Kidney (tissue), 14 donors: ENCODE data around the gene HSPA4. TPM values are rescaled to one million over a fixed set of nuclear protein-coding genes. Genes with fewer than 3 reads are reported as not detected.

Source experiments
- DNase-seq, 5 donors: peaks; one replicate each; pipeline ENCODE4 v3.0.0-alpha.2; 2013 to 2020
- FAIRE-seq: peaks from 2 replicates; lab custom pipeline; 2012; peaks lifted over from hg19 to GRCh38; lab: Jason Lieb, UNC
- H3K27ac ChIP-seq, 2 donors: one replicate each; pipeline ENCODE4 v1.7.0; 2013; ENCODE audit warnings: low read depth in 2 of 2, low read length in 2 of 2, inconsistent platforms in 1 of 2
- H3K27me3 ChIP-seq: one replicate; pipeline ENCODE4 v1.7.1; 2013; ENCODE audit warnings: low read length, inconsistent platforms; ENCODE audit not compliant: control insufficient read depth, insufficient read depth
- H3K36me3 ChIP-seq, 3 donors: one replicate each; pipeline versions ENCODE4 v1.7.0 to v1.7.1; 2013; ENCODE audit warnings: low read length in 3 of 3, control low read depth in 1 of 3, inconsistent platforms in 1 of 3; ENCODE audit not compliant: insufficient read depth in 3 of 3, control insufficient read depth in 2 of 3
- H3K4me1 ChIP-seq, 3 donors: one replicate each; pipeline versions ENCODE4 v1.7.0 to v1.7.1; 2013; ENCODE audit warnings: low read length in 3 of 3, inconsistent platforms in 1 of 3, low read depth in 1 of 3; ENCODE audit not compliant: control insufficient read depth in 2 of 3, insufficient read depth in 2 of 3
- H3K4me3 ChIP-seq, 3 donors: one replicate each; pipeline versions ENCODE4 v1.7.0 to v1.8.1; 2013; ENCODE audit warnings: low read length in 3 of 3, control low read depth in 1 of 3, inconsistent platforms in 1 of 3
- H3K9ac ChIP-seq, 3 donors: one replicate each; pipeline versions ENCODE4 v1.7.0 to v1.7.1; 2013; ENCODE audit warnings: low read length in 3 of 3, control low read depth in 1 of 3, inconsistent platforms in 1 of 3
- H3K9me3 ChIP-seq, 3 donors: one replicate each; pipeline versions ENCODE4 v1.7.0 to v1.7.1; 2013; ENCODE audit warnings: low read length in 3 of 3, control low read depth in 1 of 3, inconsistent platforms in 1 of 3; ENCODE audit not compliant: control insufficient read depth in 2 of 3, insufficient read depth in 1 of 3
- CTCF ChIP-seq: IDR thresholded peaks from 3 replicates; pipeline ENCODE4 v1.5.1; 2012; ENCODE audit warnings: mild to moderate bottlenecking, moderate library complexity, borderline replicate concordance; ENCODE audit not compliant: insufficient read depth; ENCODE audit errors: extremely low read depth
- intact Hi-C: fragments of 100-400 bp; cut with DNase I; formaldehyde crosslinking; loops from one replicate; pipeline ENCODE4 v1.11.1; 2022
- polyA plus RNA-seq: library from polyadenylated mRNA; stranded (reverse); fragments of 350-450 nt; fragmentation: Illumina TruSeq; extraction: RNeasy Lipid Tissue Mini Kit (QIAGEN cat#74804); gene quantifications from one replicate; pipeline ENCODE4 v1.2.3, GENCODE V29; 2014; ENCODE audit warnings: low read depth, low replicate concordance; ENCODE audit not compliant: insufficient read depth
- total RNA-seq: library from RNA; stranded (reverse); fragmentation: NEBNext Ultra II Directional; extraction: Animal tissue kit (Norgen Biotek cat#: 25700); gene quantifications from one replicate; pipeline ENCODE4 v1.2.1, GENCODE V29; 2021
- donor health status: control.
- donor health status: control.
- donor health status: control.
- donor health status: control.
- donor health status: control.
- donor health status: DM: yes; HTN: yes; CAD: no.
- donor health status: Normal renal cell carcinoma (clear cell type).

Gene HSPA4
- total and polyA plus RNA-seq, 2 donors from 2014 or later, result 79.7 to 81.5 TPM

- Histone ChIP-seq H3K9ac (no peak overlapping the region), H3K27ac (no peak overlapping the region), H3K9me3 (no peaks in the 10 kb centered on the region), H3K36me3 (peaks cover 2 to 17% (median 15%) of the 10 kb centered on the region in 3 donors), H3K4me3 (no peak overlapping the region), H3K27me3 (no peaks in the 10 kb centered on the region), H3K4me1 (no peaks in the 10 kb centered on the region)
- no peak for TF ChIP-seq CTCF
- DNase-seq (no peak), FAIRE-seq (no peak)
- intact Hi-C loops, result no loop called here
These were observed 55.2 kb downstream of the HSPA4 start for GRCh38 chr5:133106761-133107572.

- FAIRE-seq (no peak), DNase-seq (no peak)
- Histone ChIP-seq H3K4me1 (no peaks in the 10 kb centered on the region), H3K9me3 (no peaks in the 10 kb centered on the region), H3K27ac (no peak overlapping the region), H3K36me3 (peaks cover 2 to 10% (median 9%) of the 10 kb centered on the region in 3 donors), H3K4me3 (no peak overlapping the region), H3K27me3 (no peaks in the 10 kb centered on the region), H3K9ac (no peak overlapping the region)
- intact Hi-C loops, result no loop called here
- no peak for TF ChIP-seq CTCF
These were observed 56.7 kb downstream of the HSPA4 start for GRCh38 chr5:133108481-133108921.

GRCh38 chr5:133109655-133110483 lies 58.1 kb downstream of the HSPA4 start:
- DNase-seq (no peak), FAIRE-seq (no peak)
- H3K27ac ChIP-seq, result no peak overlapping the region
- no peaks in the 10 kb centered on the region for H3K4me1 ChIP-seq
- H3K9me3 ChIP-seq, result no peaks in the 10 kb centered on the region
- no peaks in the 10 kb centered on the region for H3K27me3 ChIP-seq
- H3K4me3 ChIP-seq, result no peak overlapping the region
- no peak for TF ChIP-seq CTCF
- intact Hi-C loops, result loop anchor here (5.0 kb wide), 1 partner anchor 757 kb away; no protein-coding TSS in a partner anchor
- H3K9ac ChIP-seq, result no peak overlapping the region
- peaks cover under 1 to 3% (median 2%) of the 10 kb centered on the region in 3 donors for H3K36me3 ChIP-seq
